ENCODE data around the gene MORN1.

DNA sequence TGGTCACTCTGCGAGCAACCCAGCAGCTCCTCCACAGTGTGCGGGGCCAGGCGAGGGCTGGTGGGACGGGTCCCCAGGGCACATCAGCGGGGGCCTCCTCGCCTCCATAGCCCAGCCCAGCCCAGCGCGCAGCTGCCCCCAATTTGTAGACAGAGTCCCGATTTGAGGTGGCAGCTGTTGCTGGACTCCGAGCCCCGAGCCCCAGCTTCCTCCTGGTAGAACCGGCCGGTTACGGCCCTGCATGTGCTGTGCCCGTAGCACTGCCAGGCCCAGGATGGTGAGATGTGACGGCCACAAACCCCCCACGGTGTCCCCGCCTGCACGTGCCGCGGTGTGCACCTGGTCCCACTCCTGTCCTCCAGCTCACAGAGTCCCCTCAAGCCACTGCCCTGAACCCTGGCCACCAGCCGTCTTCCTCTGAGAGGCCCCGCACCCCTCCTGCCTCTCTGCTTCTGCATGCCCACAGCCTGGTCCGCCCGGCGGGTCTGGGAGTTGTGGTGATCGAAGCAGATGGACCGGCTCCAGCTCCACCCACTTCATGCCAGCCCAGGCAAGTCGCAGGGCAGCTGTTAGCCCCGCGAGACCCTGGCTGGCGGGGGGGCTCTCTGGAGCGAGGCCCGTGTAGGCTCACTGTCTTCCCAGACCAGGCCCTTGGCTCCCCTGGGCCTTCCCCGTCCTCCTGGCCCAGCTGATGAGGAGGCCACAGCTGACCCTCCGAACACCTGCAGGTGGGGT is 55.5 kb downstream of the MORN1 start:
- no peak for TF ChIP-seq EZH2 (IDR thresholded peaks at IDR 0.05; ENCODE audit: low read depth, unreplicated experiment)
- no peak for TF ChIP-seq EZH2phosphoT487 (IDR thresholded peaks at IDR 0.05; ENCODE audit: unreplicated experiment)
- TF ChIP-seq, protein P1, sequence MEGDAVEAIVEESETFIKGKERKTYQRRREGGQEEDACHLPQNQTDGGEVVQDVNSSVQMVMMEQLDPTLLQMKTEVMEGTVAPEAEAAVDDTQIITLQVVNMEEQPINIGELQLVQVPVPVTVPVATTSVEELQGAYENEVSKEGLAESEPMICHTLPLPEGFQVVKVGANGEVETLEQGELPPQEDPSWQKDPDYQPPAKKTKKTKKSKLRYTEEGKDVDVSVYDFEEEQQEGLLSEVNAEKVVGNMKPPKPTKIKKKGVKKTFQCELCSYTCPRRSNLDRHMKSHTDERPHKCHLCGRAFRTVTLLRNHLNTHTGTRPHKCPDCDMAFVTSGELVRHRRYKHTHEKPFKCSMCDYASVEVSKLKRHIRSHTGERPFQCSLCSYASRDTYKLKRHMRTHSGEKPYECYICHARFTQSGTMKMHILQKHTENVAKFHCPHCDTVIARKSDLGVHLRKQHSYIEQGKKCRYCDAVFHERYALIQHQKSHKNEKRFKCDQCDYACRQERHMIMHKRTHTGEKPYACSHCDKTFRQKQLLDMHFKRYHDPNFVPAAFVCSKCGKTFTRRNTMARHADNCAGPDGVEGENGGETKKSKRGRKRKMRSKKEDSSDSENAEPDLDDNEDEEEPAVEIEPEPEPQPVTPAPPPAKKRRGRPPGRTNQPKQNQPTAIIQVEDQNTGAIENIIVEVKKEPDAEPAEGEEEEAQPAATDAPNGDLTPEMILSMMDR (conservative IDR thresholded peaks at IDR 0.05; ENCODE audit: low read depth in 2 of 2): no peak
- no peak for TF ChIP-seq POLR2AphosphoS5 (IDR thresholded peaks at IDR 0.05; ENCODE audit: low read depth)

Data from GM23338 (cell line).